ENCODE results near the gene PPP6R2.

GRCh38 chr22:50438305-50439275, 95.5 kb downstream of the PPP6R2 start:
- TF ChIP-seq POLR2AphosphoS5 (IDR thresholded peaks at IDR 0.05; ENCODE audit: low read depth, low read length) (no peak), TAF1 (IDR thresholded peaks at IDR 0.05; ENCODE audit: borderline replicate concordance, insufficient read depth, low read length) (no peak), SIN3A (IDR thresholded peaks at IDR 0.05; ENCODE audit: borderline replicate concordance, insufficient read depth, low read length) (no peak), FOXP2 (optimal IDR thresholded peaks at IDR 0.05; ENCODE audit: borderline replicate concordance, extremely low read depth, extremely low read length, insufficient read depth) (no peak)
- TF ChIP-seq, protein P1, sequence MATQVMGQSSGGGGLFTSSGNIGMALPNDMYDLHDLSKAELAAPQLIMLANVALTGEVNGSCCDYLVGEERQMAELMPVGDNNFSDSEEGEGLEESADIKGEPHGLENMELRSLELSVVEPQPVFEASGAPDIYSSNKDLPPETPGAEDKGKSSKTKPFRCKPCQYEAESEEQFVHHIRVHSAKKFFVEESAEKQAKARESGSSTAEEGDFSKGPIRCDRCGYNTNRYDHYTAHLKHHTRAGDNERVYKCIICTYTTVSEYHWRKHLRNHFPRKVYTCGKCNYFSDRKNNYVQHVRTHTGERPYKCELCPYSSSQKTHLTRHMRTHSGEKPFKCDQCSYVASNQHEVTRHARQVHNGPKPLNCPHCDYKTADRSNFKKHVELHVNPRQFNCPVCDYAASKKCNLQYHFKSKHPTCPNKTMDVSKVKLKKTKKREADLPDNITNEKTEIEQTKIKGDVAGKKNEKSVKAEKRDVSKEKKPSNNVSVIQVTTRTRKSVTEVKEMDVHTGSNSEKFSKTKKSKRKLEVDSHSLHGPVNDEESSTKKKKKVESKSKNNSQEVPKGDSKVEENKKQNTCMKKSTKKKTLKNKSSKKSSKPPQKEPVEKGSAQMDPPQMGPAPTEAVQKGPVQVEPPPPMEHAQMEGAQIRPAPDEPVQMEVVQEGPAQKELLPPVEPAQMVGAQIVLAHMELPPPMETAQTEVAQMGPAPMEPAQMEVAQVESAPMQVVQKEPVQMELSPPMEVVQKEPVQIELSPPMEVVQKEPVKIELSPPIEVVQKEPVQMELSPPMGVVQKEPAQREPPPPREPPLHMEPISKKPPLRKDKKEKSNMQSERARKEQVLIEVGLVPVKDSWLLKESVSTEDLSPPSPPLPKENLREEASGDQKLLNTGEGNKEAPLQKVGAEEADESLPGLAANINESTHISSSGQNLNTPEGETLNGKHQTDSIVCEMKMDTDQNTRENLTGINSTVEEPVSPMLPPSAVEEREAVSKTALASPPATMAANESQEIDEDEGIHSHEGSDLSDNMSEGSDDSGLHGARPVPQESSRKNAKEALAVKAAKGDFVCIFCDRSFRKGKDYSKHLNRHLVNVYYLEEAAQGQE (IDR thresholded peaks at IDR 0.05; ENCODE audit: insufficient read depth in 1 of 2, low read depth in 2 of 2, low read length in 2 of 2), result no peak

Data from PFSK-1 (cell line).